NB4 (cell line): Measurements from ENCODE around the gene C1QBP.

ENCODE experiments used
- POLR2A ChIP-seq: IDR thresholded peaks from 2 replicates; pipeline ENCODE4 v1.6.1; 2011; ENCODE audit warnings: mild to moderate bottlenecking; ENCODE audit not compliant: insufficient read length; ENCODE audit errors: extremely low read depth
- TF ChIP-seq, protein P1 (sequence below): IDR thresholded peaks from one replicate; pipeline ENCODE4 v1.5.1; 2012; ENCODE audit warnings: low read depth, low read length

DNA sequence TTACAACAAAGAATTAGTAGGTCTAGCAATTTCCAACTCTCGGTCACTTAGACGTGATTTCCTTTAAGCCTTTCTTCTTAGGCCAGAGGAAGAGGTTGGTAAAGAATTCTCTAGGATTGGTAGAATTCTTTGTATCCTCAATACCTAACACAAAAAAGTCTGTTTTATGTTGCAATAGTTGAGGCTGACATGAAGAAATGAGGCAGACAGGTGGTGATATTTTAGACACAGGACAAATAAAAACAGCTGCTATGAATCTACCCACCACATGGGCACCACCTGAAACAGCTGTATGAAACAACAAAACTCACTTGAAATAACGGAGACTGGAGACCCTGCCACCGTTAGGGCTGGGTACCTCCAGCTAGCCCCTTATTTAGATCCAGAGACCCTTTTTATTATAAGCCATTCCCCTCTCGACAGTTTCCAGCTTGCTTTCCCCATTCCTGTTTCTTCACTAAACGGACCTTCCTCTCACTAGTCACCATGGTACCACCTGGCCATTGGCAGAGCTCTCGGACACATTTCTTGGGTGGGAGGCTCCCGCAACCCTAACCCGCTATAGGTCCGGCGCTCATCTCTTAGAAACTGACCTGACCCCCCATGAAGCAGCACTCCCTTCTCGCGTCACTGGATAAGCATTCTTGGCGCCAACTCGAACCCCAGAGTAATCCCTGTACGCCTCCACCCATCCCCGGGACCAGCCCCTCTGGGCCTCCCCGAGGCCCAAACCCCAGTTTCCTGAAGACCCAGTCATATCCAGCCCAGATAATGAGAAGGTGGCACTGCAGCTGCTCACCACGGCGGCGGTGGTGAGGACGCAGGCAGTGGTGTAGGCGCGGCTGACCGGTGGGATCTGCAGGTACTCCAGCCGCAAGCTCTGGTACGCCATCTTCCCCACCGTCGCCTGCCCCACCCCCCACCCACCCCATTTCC, 46.6 kb upstream of the C1QBP start, which contains the start of gene DERL2:
- TF ChIP-seq, protein P1, sequence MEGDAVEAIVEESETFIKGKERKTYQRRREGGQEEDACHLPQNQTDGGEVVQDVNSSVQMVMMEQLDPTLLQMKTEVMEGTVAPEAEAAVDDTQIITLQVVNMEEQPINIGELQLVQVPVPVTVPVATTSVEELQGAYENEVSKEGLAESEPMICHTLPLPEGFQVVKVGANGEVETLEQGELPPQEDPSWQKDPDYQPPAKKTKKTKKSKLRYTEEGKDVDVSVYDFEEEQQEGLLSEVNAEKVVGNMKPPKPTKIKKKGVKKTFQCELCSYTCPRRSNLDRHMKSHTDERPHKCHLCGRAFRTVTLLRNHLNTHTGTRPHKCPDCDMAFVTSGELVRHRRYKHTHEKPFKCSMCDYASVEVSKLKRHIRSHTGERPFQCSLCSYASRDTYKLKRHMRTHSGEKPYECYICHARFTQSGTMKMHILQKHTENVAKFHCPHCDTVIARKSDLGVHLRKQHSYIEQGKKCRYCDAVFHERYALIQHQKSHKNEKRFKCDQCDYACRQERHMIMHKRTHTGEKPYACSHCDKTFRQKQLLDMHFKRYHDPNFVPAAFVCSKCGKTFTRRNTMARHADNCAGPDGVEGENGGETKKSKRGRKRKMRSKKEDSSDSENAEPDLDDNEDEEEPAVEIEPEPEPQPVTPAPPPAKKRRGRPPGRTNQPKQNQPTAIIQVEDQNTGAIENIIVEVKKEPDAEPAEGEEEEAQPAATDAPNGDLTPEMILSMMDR, result no peak
- no peak for TF ChIP-seq POLR2A
